ENCODE data around the gene FLNB.

DNA sequence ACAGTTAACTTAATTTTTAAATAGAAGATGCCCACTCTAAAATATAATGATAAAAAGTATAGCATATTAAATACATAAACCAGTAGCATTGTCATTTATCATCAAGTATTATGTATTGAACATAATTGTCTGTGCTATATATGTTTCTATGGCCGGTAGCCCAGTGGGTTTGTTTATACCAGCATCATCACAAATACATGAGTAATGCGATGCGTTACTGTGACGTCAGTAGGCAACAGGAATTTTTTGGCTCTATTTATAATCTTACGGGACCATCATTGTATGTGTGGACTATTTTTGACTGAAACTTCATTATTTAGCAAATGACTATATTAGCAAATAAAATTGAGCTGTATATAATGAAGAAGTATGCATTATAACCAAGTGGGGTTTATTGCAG, 82.1 kb downstream of the FLNB start:
- TF ChIP-seq, protein P1, sequence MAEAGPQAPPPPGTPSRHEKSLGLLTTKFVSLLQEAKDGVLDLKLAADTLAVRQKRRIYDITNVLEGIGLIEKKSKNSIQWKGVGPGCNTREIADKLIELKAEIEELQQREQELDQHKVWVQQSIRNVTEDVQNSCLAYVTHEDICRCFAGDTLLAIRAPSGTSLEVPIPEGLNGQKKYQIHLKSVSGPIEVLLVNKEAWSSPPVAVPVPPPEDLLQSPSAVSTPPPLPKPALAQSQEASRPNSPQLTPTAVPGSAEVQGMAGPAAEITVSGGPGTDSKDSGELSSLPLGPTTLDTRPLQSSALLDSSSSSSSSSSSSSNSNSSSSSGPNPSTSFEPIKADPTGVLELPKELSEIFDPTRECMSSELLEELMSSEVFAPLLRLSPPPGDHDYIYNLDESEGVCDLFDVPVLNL (IDR thresholded peaks at IDR 0.05; ENCODE audit: low read depth, low read length): no peak
- TF ChIP-seq CHD2 (IDR thresholded peaks at IDR 0.05; ENCODE audit: borderline replicate concordance, low read depth, low read length): no peak

Data from GM12878 (cell line).